ENCODE measurements around the gene CPNE4. TPM values are rescaled to one million over a fixed set of nuclear protein-coding genes. Genes with fewer than 3 reads are reported as not detected.

CPNE4 gene
- total and polyA plus RNA-seq, 9 of the 15 experiments (the other 6 are each of a cell fraction or from before 2014, with no cell fraction given): not detected

DNA sequence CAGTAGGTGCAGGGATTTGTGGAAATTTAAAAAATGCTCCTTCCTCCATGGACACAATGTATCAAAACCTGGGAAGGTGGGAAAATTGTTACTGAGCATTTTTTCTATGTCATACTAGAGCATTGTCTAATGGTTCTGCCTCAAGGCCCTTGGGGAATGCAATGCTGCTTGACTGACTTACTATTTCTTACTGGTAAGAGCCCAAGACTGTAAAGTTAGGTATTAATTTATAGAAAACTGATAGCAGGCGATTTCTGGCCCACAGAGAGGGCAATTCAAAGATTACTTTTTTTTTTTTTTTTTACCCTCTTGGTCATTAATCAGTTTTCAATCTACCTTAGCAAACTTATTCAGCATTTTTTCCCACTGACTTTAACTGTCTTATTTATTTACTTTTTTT is 493.5 kb downstream of the CPNE4 start:
- in situ Hi-C loops (cut with MboI): no loop called here
- ChIA-PET CTCF (ENCODE audit: low intra/inter-chr PET ratio) (no interaction called here), POLR2A (no interaction called here)
- no peaks in the 10 kb centered on the region; a peak in 1 of 5 replicates for H3K27me3 ChIP-seq (ENCODE audit: control insufficient read depth in 2 of 2, insufficient read depth in 2 of 2, low read length in 2 of 2)
- TF ChIP-seq, protein P1, sequence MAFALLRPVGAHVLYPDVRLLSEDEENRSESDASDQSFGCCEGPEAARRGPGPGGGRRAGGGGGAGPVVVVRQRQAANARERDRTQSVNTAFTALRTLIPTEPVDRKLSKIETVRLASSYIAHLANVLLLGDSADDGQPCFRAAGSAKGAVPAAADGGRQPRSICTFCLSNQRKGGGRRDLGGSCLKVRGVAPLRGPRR (CRISPR knock-in tag; IDR thresholded peaks at IDR 0.05): no peak
- TF ChIP-seq ARID2 (IDR thresholded peaks at IDR 0.05): no peak
- TF ChIP-seq YY1 (IDR thresholded peaks at IDR 0.05; ENCODE audit: borderline replicate concordance in 1 of 3, control insufficient read depth in 1 of 3, extremely low read depth in 1 of 3, insufficient read depth in 3 of 3, insufficient read length in 1 of 3, insufficient replicate concordance in 2 of 3, low read depth in 1 of 3, low read length in 2 of 3): no peak
- TF ChIP-seq BHLHE40 (IDR thresholded peaks at IDR 0.05; ENCODE audit: low read length): no peak
- no peak for TF ChIP-seq TGIF2 (CRISPR knock-in tag; IDR thresholded peaks at IDR 0.05)
- TF ChIP-seq TFAM (CRISPR knock-in tag; conservative IDR thresholded peaks at IDR 0.05): no peak
- no peak for TF ChIP-seq HSF4 (CRISPR knock-in tag; IDR thresholded peaks at IDR 0.05; ENCODE audit: borderline replicate concordance)
- TF ChIP-seq SP1 (CRISPR knock-in tag; IDR thresholded peaks at IDR 0.05): no peak
- no peak for TF ChIP-seq NBN (IDR thresholded peaks at IDR 0.05; ENCODE audit: low read depth)
- no peak for TF ChIP-seq ZNF507 (tag; conservative IDR thresholded peaks at IDR 0.05)
- TF ChIP-seq ZNF174 (CRISPR knock-in tag; IDR thresholded peaks at IDR 0.05): no peak
- no peak for TF ChIP-seq EGR1 (conservative IDR thresholded peaks at IDR 0.05)
- TF ChIP-seq, protein P2, sequence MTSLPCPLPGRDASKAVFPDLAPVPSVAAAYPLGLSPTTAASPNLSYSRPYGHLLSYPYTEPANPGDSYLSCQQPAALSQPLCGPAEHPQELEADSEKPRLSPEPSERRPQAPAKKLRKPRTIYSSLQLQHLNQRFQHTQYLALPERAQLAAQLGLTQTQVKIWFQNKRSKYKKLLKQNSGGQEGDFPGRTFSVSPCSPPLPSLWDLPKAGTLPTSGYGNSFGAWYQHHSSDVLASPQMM (CRISPR knock-in tag; IDR thresholded peaks at IDR 0.05): no peak
- no peak for TF ChIP-seq ZNF583 (CRISPR knock-in tag; IDR thresholded peaks at IDR 0.05)
- TF ChIP-seq MTA2 (IDR thresholded peaks at IDR 0.05; ENCODE audit: low read depth): no peak
- intact Hi-C loops (cut with micrococcal nuclease): loop anchor here (10.0 kb wide), 1 partner anchor 494 kb away; the partner anchor contains the start of gene CPNE4
- H3K79me2 ChIP-seq (ENCODE audit: control insufficient read depth, insufficient read depth, low read length): no peaks in the 10 kb centered on the region
- H3K27ac ChIP-seq (ENCODE audit: extremely low read depth, low read depth, low read length): no peak overlapping the region
- H3K4me3 ChIP-seq: no peak overlapping the region
- no peaks in the 10 kb centered on the region for H3K4me1 ChIP-seq (replicated peaks in 1 of 2; ENCODE audit: control insufficient read depth in 2 of 2, insufficient read depth in 2 of 2, low read length in 2 of 2)
- FAIRE-seq: no peak
- ATAC-seq: no peak
- H3K9me1 ChIP-seq (ENCODE audit: control insufficient read depth, insufficient read depth, low read length): no peaks in the 10 kb centered on the region
- no peak overlapping the region for H3K4me2 ChIP-seq (ENCODE audit: insufficient read depth, low read length)
- no peak overlapping the region for H2AFZ ChIP-seq (ENCODE audit: low read depth, low read length)
- 0% methylated on average over 1 of the region's 1 CpG for WGBS (ENCODE audit: insufficient coverage, low coverage, missing lambda C conversion rate)
- H3K9ac ChIP-seq (ENCODE audit: insufficient read depth in 1 of 2, low read depth in 2 of 2, low read length in 2 of 2): no peak overlapping the region
- no TSS peak for BruUV-seq (replicated peaks)
- H3K9me3 ChIP-seq (replicated peaks; ENCODE audit: control insufficient read depth, insufficient read depth, low read depth, low read length): no peaks in the 10 kb centered on the region
- no peak for DNase-seq (ENCODE audit: extremely low read depth in 1 of 4, low spot score in 3 of 4)
- no peaks in the 10 kb centered on the region for H4K20me1 ChIP-seq (replicated peaks; ENCODE audit: control insufficient read depth, insufficient read depth, low read length)
- H3K36me3 ChIP-seq (ENCODE audit: control insufficient read depth, insufficient read depth, low read length): no peaks in the 10 kb centered on the region

All from K562 (cell line).